Esophagus (tissue), 2 donors: ENCODE data around the gene SLC39A11. TPM values are rescaled to one million over a fixed set of nuclear protein-coding genes. Genes with fewer than 3 reads are reported as not detected.

Experiments used
- H3K27ac ChIP-seq, 2 donors: one replicate each; pipeline ENCODE4 v1.5.1; 2013; ENCODE audit warnings: low read depth in 2 of 2, mild to moderate bottlenecking in 2 of 2, inconsistent platforms in 1 of 2, low read length in 1 of 2, moderate library complexity in 1 of 2
- H3K27me3 ChIP-seq, 2 donors: one replicate each; pipeline ENCODE4 v1.6.1; 2013; ENCODE audit warnings: low read length in 2 of 2, control low read depth in 1 of 2, mild to moderate bottlenecking in 1 of 2; ENCODE audit not compliant: insufficient read depth in 2 of 2, control insufficient read depth in 1 of 2
- H3K36me3 ChIP-seq, 2 donors: one replicate each; pipeline ENCODE4 v1.6.1; 2013; ENCODE audit warnings: low read length in 1 of 2; ENCODE audit not compliant: control insufficient read depth in 2 of 2, insufficient read depth in 2 of 2
- H3K4me1 ChIP-seq, 2 donors: one replicate each; pipeline ENCODE4 v1.6.1; 2013; ENCODE audit warnings: low read length in 1 of 2; ENCODE audit not compliant: control insufficient read depth in 2 of 2, insufficient read depth in 2 of 2
- H3K4me3 ChIP-seq, 2 donors: one replicate each; pipeline ENCODE4 v1.5.1; 2013; ENCODE audit warnings: low read length in 2 of 2, mild to moderate bottlenecking in 2 of 2, low read depth in 1 of 2, moderate library complexity in 1 of 2
- H3K9me3 ChIP-seq, 2 donors: one replicate each; pipeline ENCODE4 v1.6.1; 2013; ENCODE audit warnings: mild to moderate bottlenecking in 2 of 2, low read depth in 1 of 2, low read length in 1 of 2, moderate library complexity in 1 of 2; ENCODE audit not compliant: control insufficient read depth in 2 of 2, insufficient read depth in 1 of 2
- WGBS, 2 donors: extraction: QIAGEN DNeasy Blood & Tissue Kit; methylation state at CpG; one replicate each; pipeline ENCODE4 v1.1.7; 2013; 5-methylcytosine and 5-hydroxymethylcytosine counted together
- polyA plus RNA-seq, 2 donors: library from polyadenylated mRNA; stranded (reverse); fragments of 200-250 nt; gene quantifications; one replicate each; pipeline ENCODE4 v1.2.3, GENCODE V29; 2013
- donor health status: healthy with polysubstance abuse.
- donor health status: Bipolar disorder and iron deficiency.

Gene SLC39A11
- polyA plus RNA-seq, 2 donors: 10.6 to 11.7 TPM

DNA sequence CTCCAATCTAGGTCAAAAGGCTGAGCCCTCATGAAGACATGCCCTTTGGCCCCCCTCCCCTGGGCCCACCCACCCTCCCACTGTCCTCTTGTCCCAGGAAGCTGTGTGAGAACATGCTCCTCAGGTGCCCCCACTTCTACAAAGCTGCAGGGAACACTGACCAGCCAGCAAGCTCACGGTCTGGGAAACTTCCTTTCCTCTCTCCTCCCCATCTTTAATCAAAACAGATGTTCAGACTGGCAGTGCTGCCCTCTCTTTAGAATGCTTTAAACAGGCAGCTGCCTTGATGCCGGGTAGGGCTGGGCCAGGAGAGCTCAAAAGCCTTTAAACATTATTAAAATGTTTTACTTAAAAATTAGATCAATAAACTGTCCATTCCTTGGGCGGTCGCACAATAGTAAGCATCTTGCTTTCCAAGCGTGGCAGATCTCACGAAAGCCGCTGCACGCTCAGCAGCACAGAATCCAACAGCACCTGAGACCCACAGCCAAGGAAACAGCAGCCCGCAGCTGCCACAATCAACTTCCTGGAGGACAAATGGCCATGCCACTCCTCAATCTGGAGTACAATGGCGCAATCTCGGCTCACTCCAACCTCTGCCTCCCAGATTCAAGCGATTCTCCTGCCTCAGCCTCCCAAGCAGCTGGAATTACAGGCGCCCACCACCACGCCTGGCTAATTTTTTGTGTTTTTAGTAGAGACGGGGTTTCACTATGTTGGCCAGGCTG, 399.2 kb downstream of the SLC39A11 start:
- 92% methylated on average over 14 to 15 of the region's 15 CpGs for WGBS, 2 donors
- H3K4me3 ChIP-seq: no peak overlapping the region
- no peaks in the 10 kb centered on the region for H3K36me3 ChIP-seq
- H3K4me1 ChIP-seq: peaks cover 0 to 11% of the 10 kb centered on the region in 2 donors
- no peaks in the 10 kb centered on the region for H3K27me3 ChIP-seq
- no peaks in the 10 kb centered on the region for H3K9me3 ChIP-seq
- H3K27ac ChIP-seq: no peak overlapping the region

DNA sequence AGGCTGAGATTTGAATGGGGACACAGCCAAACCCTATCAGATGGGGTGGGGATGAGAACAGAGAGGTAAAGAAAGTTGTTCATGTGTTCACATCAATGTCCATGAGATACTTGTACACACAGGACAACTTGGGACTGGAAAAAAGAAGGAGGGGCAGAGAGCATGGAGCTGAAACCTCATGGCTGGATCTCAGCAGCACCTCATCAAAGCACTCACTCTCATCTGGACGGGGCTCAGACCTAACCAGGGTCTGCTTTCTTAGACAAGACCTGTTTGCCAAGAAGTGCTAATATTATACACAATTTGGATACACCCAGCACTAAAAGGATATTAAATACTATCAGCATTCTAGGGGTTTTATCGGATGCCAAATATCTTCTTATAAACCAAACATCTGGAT, 399.8 kb downstream of the SLC39A11 start:
- 74 to 83% methylated on average over 2 of the region's 2 CpGs for WGBS, 2 donors
- H3K4me1 ChIP-seq: peaks cover 0 to 14% of the 10 kb centered on the region in 2 donors
- H3K27ac ChIP-seq: no peak overlapping the region
- H3K36me3 ChIP-seq: no peaks in the 10 kb centered on the region
- H3K4me3 ChIP-seq: no peak overlapping the region
- no peaks in the 10 kb centered on the region for H3K9me3 ChIP-seq
- H3K27me3 ChIP-seq: no peaks in the 10 kb centered on the region

DNA sequence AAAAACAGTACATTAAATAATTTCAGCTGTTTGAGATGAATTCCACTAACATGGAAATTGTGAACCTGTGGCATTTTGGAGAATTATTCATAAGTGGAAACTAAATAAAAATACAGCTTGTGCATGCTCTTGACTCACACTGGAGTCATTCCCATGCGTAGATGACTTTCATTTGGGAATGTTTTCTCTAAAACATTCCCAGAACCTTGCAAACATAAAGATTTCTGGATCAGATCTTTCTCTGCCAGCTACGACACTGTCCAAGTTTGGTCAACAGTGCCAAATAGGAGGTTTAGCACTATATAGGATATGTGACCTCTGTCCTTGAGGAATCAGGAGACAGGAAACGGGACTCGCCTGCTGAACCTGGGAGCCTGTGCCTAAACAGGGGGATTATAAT, 400.9 kb downstream of the SLC39A11 start:
- no peaks in the 10 kb centered on the region for H3K9me3 ChIP-seq
- H3K4me1 ChIP-seq: peaks cover 0 to 14% of the 10 kb centered on the region in 2 donors
- no peak overlapping the region for H3K4me3 ChIP-seq
- no peaks in the 10 kb centered on the region for H3K36me3 ChIP-seq
- H3K27ac ChIP-seq: no peak overlapping the region
- H3K27me3 ChIP-seq: no peaks in the 10 kb centered on the region
- WGBS, 2 donors: 66 to 95% methylated on average over 4 of the region's 4 CpGs

DNA sequence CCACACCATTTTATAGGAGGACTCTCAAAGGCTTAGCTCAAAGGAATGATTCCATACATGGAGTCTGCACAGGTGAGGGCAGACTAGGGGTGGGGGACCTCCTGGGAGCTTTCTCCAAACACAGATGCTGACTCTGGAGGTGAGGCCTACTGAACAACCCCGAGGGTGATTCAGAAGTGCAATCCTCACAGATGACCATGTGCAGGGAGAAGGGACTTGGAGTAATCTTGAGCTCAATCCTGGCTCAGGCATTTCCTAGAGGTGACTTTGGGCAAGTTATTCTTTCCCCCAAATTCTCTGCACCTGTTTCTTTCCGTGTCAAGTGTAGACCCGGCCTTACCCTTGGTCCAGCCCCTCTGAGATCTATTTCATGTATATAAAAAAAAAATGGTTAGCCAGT, 401.5 kb downstream of the SLC39A11 start:
- Histone ChIP-seq H3K27me3 (no peaks in the 10 kb centered on the region), H3K36me3 (no peaks in the 10 kb centered on the region), H3K27ac (no peak overlapping the region), H3K9me3 (peaks cover 0 to 2% of the 10 kb centered on the region in 2 donors), H3K4me3 (no peak overlapping the region), H3K4me1 (peaks cover 0 to 16% of the 10 kb centered on the region in 2 donors)
- 92 to 96% methylated on average over 3 of the region's 3 CpGs for WGBS, 2 donors

DNA sequence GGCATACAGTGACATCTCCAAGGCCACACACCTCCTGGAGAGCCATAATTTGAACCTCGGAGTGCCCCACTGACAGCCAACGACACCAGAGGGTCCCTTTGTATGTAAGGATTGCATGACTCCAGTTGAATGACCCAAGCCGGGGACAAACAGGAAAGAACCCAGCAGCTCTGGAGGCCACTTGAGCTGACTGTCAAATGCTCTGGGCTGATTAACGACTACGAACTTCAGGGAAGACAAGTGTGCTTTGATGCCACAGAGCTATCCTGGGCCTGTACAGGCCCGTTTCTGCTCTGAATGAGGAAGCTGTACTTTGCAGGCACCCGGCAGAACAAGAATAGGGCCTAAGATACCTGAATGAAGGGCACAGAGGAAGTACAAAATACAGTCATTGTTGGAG, 404.6 kb downstream of the SLC39A11 start:
- WGBS, 2 donors: 37 to 49% methylated on average over 7 of the region's 7 CpGs
- Histone ChIP-seq H3K4me3 (no peak overlapping the region), H3K4me1 (peaks cover 0 to 25% of the 10 kb centered on the region in 2 donors), H3K27me3 (no peaks in the 10 kb centered on the region), H3K27ac (peak overlapping the region; percentile 80 to 88), H3K36me3 (no peaks in the 10 kb centered on the region), H3K9me3 (peaks cover 0 to 2% of the 10 kb centered on the region in 2 donors)

DNA sequence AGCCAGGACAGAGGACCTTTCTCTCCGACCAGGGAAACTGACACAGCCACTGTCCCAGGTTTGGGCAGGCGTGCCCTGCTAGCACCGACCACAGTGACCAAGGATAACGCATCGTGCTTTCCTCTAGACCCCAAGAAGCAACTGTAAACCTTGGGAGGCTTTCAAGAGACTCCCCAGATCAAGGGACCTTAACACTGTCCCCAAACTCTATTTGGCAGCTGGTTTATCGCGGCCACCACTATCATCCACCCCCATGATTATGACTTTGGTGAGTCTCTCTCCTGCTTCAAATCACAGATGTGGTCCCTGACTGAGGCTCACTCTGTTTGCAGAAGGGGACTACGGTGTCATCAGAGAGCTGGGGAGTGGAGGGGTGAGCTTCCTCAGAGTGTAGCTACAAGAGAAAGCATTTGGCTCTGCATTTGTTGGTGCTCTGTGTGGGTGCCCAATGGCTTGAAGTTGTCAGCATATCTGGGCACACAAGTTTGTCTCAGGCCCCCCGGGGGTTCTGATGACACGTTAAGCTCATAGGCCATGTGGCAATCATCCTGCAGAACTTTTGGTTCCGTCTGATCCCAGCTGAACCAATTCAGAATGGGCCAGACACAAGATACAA, 408.0 kb downstream of the SLC39A11 start:
- 85 to 89% methylated on average over 11 of the region's 11 CpGs for WGBS, 2 donors
- Histone ChIP-seq H3K27me3 (no peaks in the 10 kb centered on the region), H3K36me3 (no peaks in the 10 kb centered on the region), H3K4me1 (peaks cover 0 to 19% of the 10 kb centered on the region in 2 donors), H3K27ac (peak overlapping the region; percentile 9 to 34), H3K4me3 (no peak overlapping the region), H3K9me3 (peaks cover 0 to 2% of the 10 kb centered on the region in 2 donors)

DNA sequence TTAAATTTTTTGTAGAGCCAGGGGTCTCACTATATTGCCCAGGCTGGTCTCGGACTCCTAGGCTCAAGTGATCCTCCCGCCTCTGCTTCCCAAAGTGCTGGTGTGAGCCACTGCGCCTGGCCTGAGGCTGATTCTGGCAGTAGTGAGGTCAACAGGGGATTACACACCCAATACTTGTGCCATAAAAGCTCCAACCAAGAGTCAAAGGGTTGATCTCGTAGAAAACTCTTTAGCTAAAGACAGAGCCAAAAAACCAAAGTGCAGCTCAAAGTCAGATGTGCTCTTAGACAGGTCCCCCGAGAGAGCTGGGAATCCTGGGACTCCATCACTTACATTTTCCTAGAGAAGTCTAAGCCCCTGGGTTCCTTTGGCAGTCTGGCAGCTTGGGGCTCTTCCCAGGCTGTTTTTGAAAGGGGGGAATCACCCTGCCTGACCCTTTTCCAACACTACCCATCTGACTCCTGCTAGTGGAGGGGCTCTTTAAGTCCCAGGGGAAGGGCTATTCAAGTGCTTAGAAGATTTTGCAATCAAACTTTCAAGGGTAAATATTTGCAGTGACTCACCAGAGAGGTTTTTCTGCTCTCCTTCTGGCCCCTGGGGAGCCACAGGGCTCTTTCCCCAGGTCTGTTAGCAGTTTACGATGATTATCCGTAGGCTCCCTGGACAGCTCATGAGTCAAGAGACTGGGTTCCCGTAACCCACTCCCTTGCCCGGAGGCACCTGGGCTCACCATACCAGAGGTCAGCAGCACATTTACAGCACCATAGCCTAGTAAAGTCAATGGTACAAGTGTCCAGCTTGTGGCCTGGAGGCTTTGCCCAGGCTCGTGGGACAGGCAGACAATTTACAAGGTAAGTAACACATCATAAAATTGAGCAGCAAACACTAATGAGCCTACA, 408.7 kb downstream of the SLC39A11 start:
- H3K4me1 ChIP-seq: peaks cover 0 to 18% of the 10 kb centered on the region in 2 donors
- no peak overlapping the region for H3K4me3 ChIP-seq
- H3K27me3 ChIP-seq: no peaks in the 10 kb centered on the region
- peak overlapping the region; percentile 9 to 34 for H3K27ac ChIP-seq
- peaks cover 0 to 2% of the 10 kb centered on the region in 2 donors for H3K9me3 ChIP-seq
- 45 to 55% methylated on average over 10 of the region's 10 CpGs for WGBS, 2 donors
- no peaks in the 10 kb centered on the region for H3K36me3 ChIP-seq

DNA sequence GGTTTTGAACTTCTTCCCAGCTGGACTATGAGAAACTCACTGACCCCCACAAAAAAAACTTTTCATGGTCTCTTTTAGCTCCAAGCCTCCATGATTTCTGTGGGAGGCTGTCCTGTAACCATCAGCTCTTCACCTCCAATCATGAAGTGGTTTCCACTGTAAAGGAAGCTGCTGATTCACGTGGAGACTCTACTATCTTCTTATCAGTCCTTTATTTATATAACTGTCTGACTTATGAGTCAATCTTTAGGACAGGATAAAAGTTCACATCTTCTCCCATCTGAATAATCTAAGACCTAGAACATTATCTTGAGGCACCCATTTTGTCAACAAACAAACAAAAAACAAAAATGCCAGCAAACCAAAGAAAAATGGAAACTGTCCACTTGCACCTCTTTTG, 409.9 kb downstream of the SLC39A11 start:
- WGBS, 2 donors: 59 to 74% methylated on average over 1 of the region's 1 CpG

DNA sequence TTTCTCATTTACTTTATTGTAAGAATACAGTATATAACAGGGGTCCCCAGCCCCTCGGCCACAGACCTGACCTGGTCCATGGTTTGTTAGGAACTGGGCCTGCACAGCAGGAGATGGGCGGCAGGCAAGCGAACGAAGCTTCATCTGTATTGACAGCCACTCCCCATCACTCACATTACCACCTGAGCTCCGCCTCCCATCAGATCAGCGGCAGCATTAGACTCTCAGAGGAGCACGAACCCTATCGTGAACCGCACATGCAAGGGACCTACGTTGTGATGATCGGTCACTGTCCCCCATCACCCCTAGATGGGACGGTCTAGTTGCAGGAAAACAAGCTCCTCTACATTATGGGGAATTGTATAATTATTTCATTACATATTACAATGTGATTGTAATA, 410.6 kb downstream of the SLC39A11 start:
- no peaks in the 10 kb centered on the region for H3K27me3 ChIP-seq
- H3K4me1 ChIP-seq: peaks cover 0 to 11% of the 10 kb centered on the region in 2 donors
- H3K4me3 ChIP-seq: no peak overlapping the region
- 92 to 94% methylated on average over 12 of the region's 12 CpGs for WGBS, 2 donors
- no peak overlapping the region for H3K27ac ChIP-seq
- H3K36me3 ChIP-seq: no peaks in the 10 kb centered on the region
- H3K9me3 ChIP-seq: peaks cover 0 to 2% of the 10 kb centered on the region in 2 donors

More for the DNA sequence above, 409.9 kb downstream of the SLC39A11 start:
- no peak overlapping the region for H3K27ac ChIP-seq
- no peaks in the 10 kb centered on the region for H3K27me3 ChIP-seq
- H3K9me3 ChIP-seq: peaks cover 0 to 2% of the 10 kb centered on the region in 2 donors
- peaks cover 0 to 11% of the 10 kb centered on the region in 2 donors for H3K4me1 ChIP-seq
- no peaks in the 10 kb centered on the region for H3K36me3 ChIP-seq
- H3K4me3 ChIP-seq: no peak overlapping the region
